ENCODE measurements around the gene FYN.

DNA sequence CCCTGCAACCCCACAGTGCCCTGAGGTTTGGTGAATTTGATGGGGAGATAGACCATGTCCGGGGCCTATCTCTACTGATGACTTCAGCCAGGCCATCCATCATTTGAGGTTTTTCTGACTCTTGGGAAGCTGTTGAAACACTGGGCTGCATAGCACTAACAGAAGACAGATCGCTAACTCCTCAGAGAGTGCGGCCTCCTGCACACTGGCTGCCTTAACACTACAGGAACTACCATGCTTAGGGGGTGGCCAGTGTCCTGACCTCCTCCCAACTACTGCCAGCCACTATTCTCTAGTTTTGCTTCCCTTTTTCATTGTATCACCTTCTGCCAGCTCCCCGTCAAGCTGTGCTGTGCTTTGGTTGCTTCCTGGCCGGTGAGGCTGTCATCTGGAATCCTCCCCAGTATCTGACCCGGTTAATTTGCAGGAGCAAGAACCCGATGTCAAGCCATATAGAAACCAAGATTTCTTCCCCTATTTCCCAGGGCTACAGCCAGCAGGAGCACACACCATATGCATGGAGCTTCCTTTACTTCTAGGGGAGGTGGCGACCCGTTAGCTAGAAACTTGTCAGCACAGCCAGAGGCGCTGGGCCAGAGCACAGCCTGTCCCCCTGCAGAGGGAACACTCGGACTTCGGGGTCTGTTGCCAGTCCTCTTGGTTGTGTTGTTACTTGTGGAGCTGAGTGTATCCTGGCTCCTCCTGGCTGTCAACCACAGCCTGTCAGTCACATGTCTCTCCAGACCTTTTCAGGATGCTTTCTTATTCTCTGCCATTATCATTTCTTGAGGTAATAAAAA lies 210.3 kb downstream of the FYN start:
- TF ChIP-seq EZH2 (IDR thresholded peaks at IDR 0.05; ENCODE audit: insufficient read depth, poor library complexity, severe bottlenecking) (no peak), EZH2phosphoT487 (IDR thresholded peaks at IDR 0.05; ENCODE audit: insufficient read depth, low read depth) (no peak)
